RWPE2 (cell line): ENCODE measurements around the gene ELFN2.

Source experiments
- ATAC-seq: fragments of 200-7000 bp; cut with Tn5 transposase; 3 replicates; pipeline ENCODE4 v1.9.1; 2021; ENCODE audit warnings: low read depth
- DNase-seq: peaks from one replicate; pipeline ENCODE4 v3.0.0-alpha.2; 2020; ENCODE audit warnings: low spot score
- H3K27ac ChIP-seq: fragments of 450-650 bp; 2 replicates; pipeline ENCODE4 v1.5.1; 2017; ENCODE audit warnings: mild to moderate bottlenecking; ENCODE audit not compliant: poor library complexity, severe bottlenecking
- H3K27me3 ChIP-seq: fragments of 250-450 bp; sonication (Bioruptor Pico); 2 replicates; pipeline ENCODE4 v1.5.1; 2021; ENCODE audit warnings: mild to moderate bottlenecking, moderate library complexity; ENCODE audit not compliant: insufficient read depth, poor library complexity, severe bottlenecking
- H3K36me3 ChIP-seq: fragments of 250-450 bp; sonication (Bioruptor Pico); 2 replicates; pipeline ENCODE4 v1.5.1; 2020; ENCODE audit warnings: low read depth, mild to moderate bottlenecking, moderate library complexity
- H3K4me1 ChIP-seq: fragments of 250-450 bp; sonication (Bioruptor Pico); 2 replicates; pipeline ENCODE4 v1.5.1; 2021; ENCODE audit warnings: mild to moderate bottlenecking, moderate library complexity; ENCODE audit not compliant: insufficient read depth, poor library complexity, severe bottlenecking
- H3K4me3 ChIP-seq: fragments of 250-450 bp; sonication (Bioruptor Pico); 2 replicates; pipeline ENCODE4 v1.5.1; 2021; ENCODE audit warnings: mild to moderate bottlenecking, moderate library complexity; ENCODE audit not compliant: severe bottlenecking
- H3K9me3 ChIP-seq: fragments of 250-450 bp; sonication (Bioruptor Pico); 2 replicates; pipeline ENCODE4 v1.5.1; 2021; ENCODE audit warnings: mild to moderate bottlenecking, moderate library complexity; ENCODE audit not compliant: severe bottlenecking
- CTCF ChIP-seq: fragments of 450-650 bp; IDR thresholded peaks from one replicate; pipeline ENCODE4 v1.5.1; 2017; ENCODE audit warnings: mild to moderate bottlenecking, moderate library complexity; ENCODE audit not compliant: poor library complexity, severe bottlenecking

Gene ELFN2

GRCh38 chr22:37396488-37397084 lies 30.7 kb downstream of the ELFN2 start:
- H3K27ac ChIP-seq = no peak overlapping the region
- no peaks in the 10 kb centered on the region for H3K36me3 ChIP-seq
- DNase-seq (no peak), ATAC-seq (no peak)
- no peaks in the 10 kb centered on the region for H3K9me3 ChIP-seq
- no peak overlapping the region for H3K4me3 ChIP-seq
- no peak for TF ChIP-seq CTCF
- no peaks in the 10 kb centered on the region for H3K27me3 ChIP-seq
- H3K4me1 ChIP-seq = no peaks in the 10 kb centered on the region

- H3K27ac ChIP-seq = no peak overlapping the region
- ATAC-seq (no peak), DNase-seq (no peak)
- TF ChIP-seq CTCF = no peak
- no peaks in the 10 kb centered on the region for H3K4me1 ChIP-seq
- no peak overlapping the region for H3K4me3 ChIP-seq
- H3K36me3 ChIP-seq = no peaks in the 10 kb centered on the region
- no peaks in the 10 kb centered on the region for H3K9me3 ChIP-seq
- no peaks in the 10 kb centered on the region for H3K27me3 ChIP-seq
Observed at GRCh38 chr22:37394341-37394740, 32.9 kb downstream of the ELFN2 start.

- Histone ChIP-seq H3K4me3 (no peak overlapping the region), H3K4me1 (no peaks in the 10 kb centered on the region), H3K27ac (no peak overlapping the region), H3K27me3 (no peaks in the 10 kb centered on the region), H3K36me3 (no peaks in the 10 kb centered on the region), H3K9me3 (no peaks in the 10 kb centered on the region)
- ATAC-seq (no peak), DNase-seq (no peak)
- no peak for TF ChIP-seq CTCF
Observed at GRCh38 chr22:37393746-37394145, 33.5 kb downstream of the ELFN2 start.

- DNase-seq (no peak), ATAC-seq (no peak)
- Histone ChIP-seq H3K36me3 (no peaks in the 10 kb centered on the region), H3K27ac (no peak overlapping the region), H3K4me3 (no peak overlapping the region), H3K9me3 (no peaks in the 10 kb centered on the region), H3K27me3 (no peaks in the 10 kb centered on the region), H3K4me1 (no peaks in the 10 kb centered on the region)
- no peak for TF ChIP-seq CTCF
Observed at GRCh38 chr22:37392721-37393328, 34.5 kb downstream of the ELFN2 start.

- Histone ChIP-seq H3K36me3 (no peaks in the 10 kb centered on the region), H3K9me3 (no peaks in the 10 kb centered on the region), H3K27ac (no peak overlapping the region), H3K27me3 (no peaks in the 10 kb centered on the region), H3K4me1 (no peaks in the 10 kb centered on the region), H3K4me3 (no peak overlapping the region)
- no peak for TF ChIP-seq CTCF
- DNase-seq (no peak), ATAC-seq (no peak)
Observed at GRCh38 chr22:37391702-37392101, 35.6 kb downstream of the ELFN2 start.
